GM12878 (cell line): Measurements from ENCODE around the gene TM9SF4. TPM values are rescaled to one million over a fixed set of nuclear protein-coding genes. Genes with fewer than 3 reads are reported as not detected.
A peak's percentile ranks its signal among the peaks of the same experiment; 100 is the strongest.

Experiments used
- ATAC-seq: fragments of 200-7000 bp; cut with Tn5 transposase; 3 replicates; pipeline ENCODE4 v1.9.1; 2020; ENCODE audit warnings: mild to moderate bottlenecking, moderate library complexity
- BruUV-seq: library from RNA; stranded (reverse); fragments of 400-500 nt; replicated peaks from 2 replicates; lab custom pipeline; 2021; lab: Mats Ljungman, UMichigan
- CTCF ChIA-PET: fragments of 300-600 bp; sonication (Branson Sonifier 250); formaldehyde crosslinking; extraction: SDS; loops from one replicate; lab custom pipeline; 2021; ENCODE audit warnings: inconsistent platforms; lab: Yijun Ruan, JAX
- POLR2A ChIA-PET: fragments of 350-600 bp; formaldehyde crosslinking; extraction: SDS; loops from one replicate; lab custom pipeline; 2021; ENCODE audit warnings: inconsistent platforms; lab: Charles Lee
- RAD21 ChIA-PET: fragments of 300-600 bp; sonication (Branson Sonifier 250); formaldehyde crosslinking; loops from one replicate; lab custom pipeline; 2023; ENCODE audit warnings: antibody characterized with exemption; ENCODE audit not compliant: unreplicated experiment; lab: Charles Lee
- SMC1A ChIA-PET: fragments of 300-600 bp; sonication (Branson Sonifier 250); formaldehyde crosslinking; loops from one replicate; lab custom pipeline; 2023; ENCODE audit not compliant: unreplicated experiment, uncharacterized antibody; lab: Charles Lee
- DNase-seq: peaks from one replicate; pipeline ENCODE4 v3.0.0-alpha.2; 2011; ENCODE audit warnings: low read depth, low spot score
- FAIRE-seq: peaks from 3 replicates; lab custom pipeline; 2011; peaks lifted over from hg19 to GRCh38; lab: Jason Lieb, UNC
- H2AFZ ChIP-seq: 2 replicates; pipeline ENCODE4 v1.6.0; 2011; ENCODE audit warnings: low read depth, low read length, control low read depth; ENCODE audit not compliant: control insufficient read depth
- H3K27ac ChIP-seq: 2 replicates; pipeline ENCODE4 v1.5.1; 2011; ENCODE audit warnings: control low read depth; ENCODE audit not compliant: control insufficient read depth, insufficient read depth
- H3K27me3 ChIP-seq, 2 experiments: replicated peaks in 1 of 2; 2 replicates each; pipeline versions ENCODE4 v1.6.0 to v1.6.1; 2011; ENCODE audit warnings: low read length in 1 of 2; ENCODE audit not compliant: control insufficient read depth in 2 of 2, insufficient read depth in 2 of 2
- H3K36me3 ChIP-seq, 2 experiments: 2 replicates each; pipeline ENCODE4 v1.5.1; 2011; ENCODE audit warnings: low read length in 1 of 2; ENCODE audit not compliant: control insufficient read depth in 2 of 2, insufficient read depth in 2 of 2
- H3K4me1 ChIP-seq: 2 replicates; pipeline ENCODE4 v1.6.1; 2011; ENCODE audit warnings: mild to moderate bottlenecking, low read length, moderate library complexity, mixed read lengths; ENCODE audit not compliant: control insufficient read depth, insufficient read depth
- H3K4me2 ChIP-seq: 2 replicates; pipeline ENCODE4 v1.6.0; 2011; ENCODE audit warnings: control low read depth; ENCODE audit not compliant: control insufficient read depth, insufficient read depth
- H3K4me3 ChIP-seq: fragments of 200-600 bp; sonication (generic); 2 replicates; pipeline ENCODE4 v1.5.1; 2016
- H3K79me2 ChIP-seq: 2 replicates; pipeline ENCODE4 v1.6.0; 2011; ENCODE audit warnings: low read length; ENCODE audit not compliant: control insufficient read depth, insufficient read depth
- H3K9ac ChIP-seq: 2 replicates; pipeline ENCODE4 v1.8.0; 2011; ENCODE audit warnings: low read length, control low read depth, mixed read lengths; ENCODE audit not compliant: control insufficient read depth, insufficient read depth
- H3K9me3 ChIP-seq: replicated peaks from 3 replicates; pipeline ENCODE4 v1.5.1; 2011; ENCODE audit warnings: mild to moderate bottlenecking, low read length; ENCODE audit not compliant: control insufficient read depth, insufficient read depth
- H4K20me1 ChIP-seq: 2 replicates; pipeline ENCODE4 v1.6.0; 2011; ENCODE audit not compliant: control insufficient read depth, insufficient read depth
- HCFC1 ChIP-seq: fragments of 150-350 bp; IDR thresholded peaks from 2 replicates; pipeline ENCODE4 v1.6.1; 2014; ENCODE audit warnings: low read length
- WGBS: methylation state at CpG from one replicate; pipeline ENCODE4 v1.1.6; 2016; ENCODE audit warnings: low lambda C conversion rate; ENCODE audit not compliant: insufficient replicate concordance, insufficient coverage; ENCODE audit errors: missing lambda C conversion rate; 5-methylcytosine and 5-hydroxymethylcytosine counted together
- in situ Hi-C: fragments of 300-500 bp; cut with MboI; formaldehyde crosslinking; loops from 9 replicates; pipeline ENCODE4 v1.14.3; 2018; ENCODE audit warnings: mixed read lengths
- intact Hi-C: fragments of 100-400 bp; cut with micrococcal nuclease; formaldehyde crosslinking; loops from one replicate; pipeline ENCODE4 v1.14.2; 2022; ENCODE audit not compliant: unreplicated experiment
- polyA plus RNA-seq, 11 experiments: library from polyadenylated mRNA; depleted of rRNA in 4 of 11; unstranded in 6 of 11; stranded (reverse) in 5 of 11; fragments of >200 nt; fragmentation: Nextera tagmentation in 4 of 11; fragmentation: Illumina TruSeq in 1 of 11; extraction: Ambion mirVana in 4 of 11; extraction: Trizol in 1 of 11; gene quantifications; 1 replicate in 1 of 11; 2 replicates in 10 of 11; pipeline versions ENCODE4 v1.2.1 to v1.2.3, GENCODE V29; 2011 to 2016; ENCODE audit warnings: inconsistent platforms in 2 of 11, missing spikeins in 2 of 11, low read depth in 1 of 11
- total RNA-seq, 4 experiments: library from RNA; depleted of rRNA in 3 of 4; stranded (reverse); fragments of >200 nt in 3 of 4; fragmentation: Illumina TruSeq in 1 of 4; extraction: Trizol in 1 of 4; gene quantifications; 2 replicates each; pipeline versions ENCODE4 v1.2.1 to v1.2.3, GENCODE V29; 2013 to 2021
- TF ChIP-seq, protein P1 (sequence below): fragments of 450-650 bp; IDR thresholded peaks from 2 replicates; pipeline ENCODE4 v1.6.1; 2017; ENCODE audit warnings: mild to moderate bottlenecking, moderate library complexity
- TF ChIP-seq, protein P2 (sequence below): IDR thresholded peaks from 2 replicates; pipeline ENCODE4 v1.6.1; 2012; ENCODE audit warnings: improper control_type of control experiment, low read depth, low read length; ENCODE audit not compliant: insufficient replicate concordance

TM9SF4 gene
- total and polyA plus RNA-seq, 10 of the 15 experiments (the other 5 are each of a cell fraction or from before 2014, with no cell fraction given) = 8.5 to 47.8 (median 24.3) TPM

DNA sequence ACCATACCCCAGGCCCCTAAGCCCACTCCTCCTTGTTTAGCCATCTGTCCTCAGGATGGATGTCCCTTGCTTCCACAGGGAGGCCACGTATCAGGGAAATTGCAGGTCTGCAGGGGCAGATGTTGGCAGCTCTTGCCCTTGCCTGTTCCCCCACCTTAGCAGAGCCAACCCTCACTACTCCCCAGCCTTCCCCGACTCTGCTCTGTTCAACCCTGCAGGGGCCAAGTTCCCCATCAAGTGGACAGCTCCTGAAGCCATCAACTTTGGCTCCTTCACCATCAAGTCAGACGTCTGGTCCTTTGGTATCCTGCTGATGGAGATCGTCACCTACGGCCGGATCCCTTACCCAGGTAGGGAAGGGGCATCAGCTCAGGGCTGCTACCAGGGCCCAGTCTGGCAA is 10.7 kb upstream of the TM9SF4 start (continued):
- TF ChIP-seq, protein P1, sequence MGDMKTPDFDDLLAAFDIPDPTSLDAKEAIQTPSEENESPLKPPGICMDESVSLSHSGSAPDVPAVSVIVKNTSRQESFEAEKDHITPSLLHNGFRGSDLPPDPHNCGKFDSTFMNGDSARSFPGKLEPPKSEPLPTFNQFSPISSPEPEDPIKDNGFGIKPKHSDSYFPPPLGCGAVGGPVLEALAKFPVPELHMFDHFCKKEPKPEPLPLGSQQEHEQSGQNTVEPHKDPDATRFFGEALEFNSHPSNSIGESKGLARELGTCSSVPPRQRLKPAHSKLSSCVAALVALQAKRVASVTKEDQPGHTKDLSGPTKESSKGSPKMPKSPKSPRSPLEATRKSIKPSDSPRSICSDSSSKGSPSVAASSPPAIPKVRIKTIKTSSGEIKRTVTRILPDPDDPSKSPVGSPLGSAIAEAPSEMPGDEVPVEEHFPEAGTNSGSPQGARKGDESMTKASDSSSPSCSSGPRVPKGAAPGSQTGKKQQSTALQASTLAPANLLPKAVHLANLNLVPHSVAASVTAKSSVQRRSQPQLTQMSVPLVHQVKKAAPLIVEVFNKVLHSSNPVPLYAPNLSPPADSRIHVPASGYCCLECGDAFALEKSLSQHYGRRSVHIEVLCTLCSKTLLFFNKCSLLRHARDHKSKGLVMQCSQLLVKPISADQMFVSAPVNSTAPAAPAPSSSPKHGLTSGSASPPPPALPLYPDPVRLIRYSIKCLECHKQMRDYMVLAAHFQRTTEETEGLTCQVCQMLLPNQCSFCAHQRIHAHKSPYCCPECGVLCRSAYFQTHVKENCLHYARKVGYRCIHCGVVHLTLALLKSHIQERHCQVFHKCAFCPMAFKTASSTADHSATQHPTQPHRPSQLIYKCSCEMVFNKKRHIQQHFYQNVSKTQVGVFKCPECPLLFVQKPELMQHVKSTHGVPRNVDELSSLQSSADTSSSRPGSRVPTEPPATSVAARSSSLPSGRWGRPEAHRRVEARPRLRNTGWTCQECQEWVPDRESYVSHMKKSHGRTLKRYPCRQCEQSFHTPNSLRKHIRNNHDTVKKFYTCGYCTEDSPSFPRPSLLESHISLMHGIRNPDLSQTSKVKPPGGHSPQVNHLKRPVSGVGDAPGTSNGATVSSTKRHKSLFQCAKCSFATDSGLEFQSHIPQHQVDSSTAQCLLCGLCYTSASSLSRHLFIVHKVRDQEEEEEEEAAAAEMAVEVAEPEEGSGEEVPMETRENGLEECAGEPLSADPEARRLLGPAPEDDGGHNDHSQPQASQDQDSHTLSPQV = no peak

DNA sequence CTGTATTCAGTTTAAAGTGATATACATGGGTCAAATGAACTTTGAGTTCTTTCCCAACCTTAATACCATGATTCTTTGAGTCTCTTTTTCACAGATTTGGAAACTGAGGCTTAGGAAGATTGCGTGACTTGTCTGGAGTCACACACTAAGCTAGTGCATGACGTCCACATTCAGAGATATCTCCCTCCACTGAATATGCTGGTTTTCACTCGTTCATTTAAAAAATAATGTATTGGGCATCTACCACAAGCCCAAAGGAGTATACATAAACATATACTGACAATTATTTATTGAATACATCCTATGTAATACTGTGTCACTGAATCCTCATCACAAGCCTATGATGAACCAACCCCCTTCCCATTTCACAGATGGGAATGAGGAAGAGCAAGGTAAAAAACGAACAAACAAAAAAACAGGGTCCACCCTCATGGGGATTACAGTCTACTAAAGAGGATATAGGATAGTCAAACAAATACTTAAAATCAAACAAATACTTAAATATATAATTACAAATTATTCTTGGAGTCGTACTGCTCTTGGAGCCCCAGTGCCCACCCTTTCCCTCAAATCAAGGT is 611 bp upstream of the TM9SF4 start:
- in situ Hi-C loops (no loop called here), intact Hi-C loops (no loop called here)
- Histone ChIP-seq H4K20me1 (no peaks in the 10 kb centered on the region), H3K27me3 (no peaks in the 10 kb centered on the region), H3K79me2 (peaks cover 40% of the 10 kb centered on the region), H3K4me1 (peaks cover 15% of the 10 kb centered on the region), H3K27ac (peak overlapping the region; percentile 97), H3K36me3 (no peaks in the 10 kb centered on the region), H3K9ac (no peak overlapping the region; the same call in 1 of the 2 replicates), H3K9me3 (no peaks in the 10 kb centered on the region), H3K4me2 (no peak overlapping the region; the same call in 1 of the 2 replicates), H3K4me3 (no peak overlapping the region), H2AFZ (peak overlapping the region; percentile 100)
- ChIA-PET RAD21 (interaction anchor here (0.9 to 1.7 kb wide), 3 partner anchors 20 to 157 kb away, joined by 3 to 4 read pairs (median 4); partner anchors contain the start of gene PDRG1), POLR2A (interaction anchor here (0.6 to 1.4 kb wide), 3 partner anchors 7 to 169 kb away, joined by 3 to 7 read pairs (median 3); no protein-coding TSS in a partner anchor), CTCF (interaction anchor here (0.7 to 5.0 kb wide), 11 partner anchors 8 to 377 kb away, joined by 3 to 23 read pairs (median 4); no protein-coding TSS in a partner anchor), SMC1A (interaction anchor here (0.6 to 6.3 kb wide), 9 partner anchors 9 to 250 kb away, joined by 3 to 31 read pairs (median 3); no protein-coding TSS in a partner anchor)
- TF ChIP-seq, protein P2, sequence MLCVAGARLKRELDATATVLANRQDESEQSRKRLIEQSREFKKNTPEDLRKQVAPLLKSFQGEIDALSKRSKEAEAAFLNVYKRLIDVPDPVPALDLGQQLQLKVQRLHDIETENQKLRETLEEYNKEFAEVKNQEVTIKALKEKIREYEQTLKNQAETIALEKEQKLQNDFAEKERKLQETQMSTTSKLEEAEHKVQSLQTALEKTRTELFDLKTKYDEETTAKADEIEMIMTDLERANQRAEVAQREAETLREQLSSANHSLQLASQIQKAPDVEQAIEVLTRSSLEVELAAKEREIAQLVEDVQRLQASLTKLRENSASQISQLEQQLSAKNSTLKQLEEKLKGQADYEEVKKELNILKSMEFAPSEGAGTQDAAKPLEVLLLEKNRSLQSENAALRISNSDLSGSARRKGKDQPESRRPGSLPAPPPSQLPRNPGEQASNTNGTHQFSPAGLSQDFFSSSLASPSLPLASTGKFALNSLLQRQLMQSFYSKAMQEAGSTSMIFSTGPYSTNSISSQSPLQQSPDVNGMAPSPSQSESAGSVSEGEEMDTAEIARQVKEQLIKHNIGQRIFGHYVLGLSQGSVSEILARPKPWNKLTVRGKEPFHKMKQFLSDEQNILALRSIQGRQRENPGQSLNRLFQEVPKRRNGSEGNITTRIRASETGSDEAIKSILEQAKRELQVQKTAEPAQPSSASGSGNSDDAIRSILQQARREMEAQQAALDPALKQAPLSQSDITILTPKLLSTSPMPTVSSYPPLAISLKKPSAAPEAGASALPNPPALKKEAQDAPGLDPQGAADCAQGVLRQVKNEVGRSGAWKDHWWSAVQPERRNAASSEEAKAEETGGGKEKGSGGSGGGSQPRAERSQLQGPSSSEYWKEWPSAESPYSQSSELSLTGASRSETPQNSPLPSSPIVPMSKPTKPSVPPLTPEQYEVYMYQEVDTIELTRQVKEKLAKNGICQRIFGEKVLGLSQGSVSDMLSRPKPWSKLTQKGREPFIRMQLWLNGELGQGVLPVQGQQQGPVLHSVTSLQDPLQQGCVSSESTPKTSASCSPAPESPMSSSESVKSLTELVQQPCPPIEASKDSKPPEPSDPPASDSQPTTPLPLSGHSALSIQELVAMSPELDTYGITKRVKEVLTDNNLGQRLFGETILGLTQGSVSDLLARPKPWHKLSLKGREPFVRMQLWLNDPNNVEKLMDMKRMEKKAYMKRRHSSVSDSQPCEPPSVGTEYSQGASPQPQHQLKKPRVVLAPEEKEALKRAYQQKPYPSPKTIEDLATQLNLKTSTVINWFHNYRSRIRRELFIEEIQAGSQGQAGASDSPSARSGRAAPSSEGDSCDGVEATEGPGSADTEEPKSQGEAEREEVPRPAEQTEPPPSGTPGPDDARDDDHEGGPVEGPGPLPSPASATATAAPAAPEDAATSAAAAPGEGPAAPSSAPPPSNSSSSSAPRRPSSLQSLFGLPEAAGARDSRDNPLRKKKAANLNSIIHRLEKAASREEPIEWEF = peak; percentile 23
- TF ChIP-seq HCFC1 = no peak
- peak; percentile 52 for FAIRE-seq
- no TSS peak for BruUV-seq
- DNase-seq = no peak
- WGBS = 32% methylated on average over 5 of the region's 5 CpGs
- no peak for ATAC-seq
